ENCODE results near the gene ANAPC2.

GRCh38 chr9:137205126-137206069 lies 17.0 kb upstream of the ANAPC2 start, which contains the start of the genes NDOR1 and TMEM203:
- no peak for TF ChIP-seq CTCF (IDR thresholded peaks at IDR 0.05)
- no peak for TF ChIP-seq ZFX (IDR thresholded peaks at IDR 0.05; ENCODE audit: borderline replicate concordance)

All from 22Rv1 (cell line).